Gastrocnemius medialis (tissue), 4 donors: ENCODE results near the gene CFAP53. TPM values are rescaled to one million over a fixed set of nuclear protein-coding genes. Genes with fewer than 3 reads are reported as not detected.

Source experiments
- ATAC-seq, 2 donors: fragments of 150-250 bp; one replicate each; pipeline ENCODE4 v1.9.1; 2016
- DNase-seq, 2 donors: peaks; one replicate each; pipeline ENCODE4 v3.0.0-alpha.2; 2019
- H3K27ac ChIP-seq, 4 donors: fragments of 200-600 bp; sonication (generic); 1 replicate in 1 of 4; 2 replicates in 3 of 4; pipeline ENCODE4 v1.5.1; 2016 to 2018; ENCODE audit warnings: mild to moderate bottlenecking in 2 of 4, moderate library complexity in 1 of 4
- H3K27me3 ChIP-seq, 3 donors: fragments of 200-600 bp; sonication (generic) in 2 of 3; 1 replicate in 1 of 3; 2 replicates in 2 of 3; pipeline versions ENCODE4 v1.5.1 to v1.6.0; 2016 to 2019; ENCODE audit warnings: mild to moderate bottlenecking in 1 of 3, moderate library complexity in 1 of 3
- H3K36me3 ChIP-seq, 2 donors: fragments of 200-600 bp; sonication (generic) in 1 of 2; one replicate each; pipeline ENCODE4 v1.5.1; 2017 to 2018
- H3K4me1 ChIP-seq, 2 donors: fragments of 200-600 bp; sonication (generic) in 1 of 2; one replicate each; pipeline ENCODE4 v1.5.1; 2016 to 2017; ENCODE audit warnings: mild to moderate bottlenecking in 2 of 2
- H3K4me3 ChIP-seq, 4 donors: fragments of 200-600 bp; sonication (generic) in 3 of 4; 1 replicate in 1 of 4; 2 replicates in 3 of 4; pipeline ENCODE4 v1.5.1; 2016 to 2019; ENCODE audit warnings: mild to moderate bottlenecking in 2 of 4
- H3K9me3 ChIP-seq, 3 donors: fragments of 200-600 bp; sonication (generic) in 2 of 3; 1 replicate in 1 of 3; 2 replicates in 2 of 3; pipeline ENCODE4 v1.5.1; 2016 to 2019
- POLR2A ChIP-seq, 2 donors: fragments of 450-650 bp; IDR thresholded peaks; one replicate each; pipeline ENCODE4 v1.6.1; 2017; ENCODE audit warnings: antibody characterized with exemption in 2 of 2, mild to moderate bottlenecking in 2 of 2, moderate library complexity in 2 of 2
- in situ Hi-C, 4 donors: fragments of 200-750 bp; cut with MboI; loops; one replicate each; pipeline versions ENCODE4 v1.15.0 to v1.8.0; 2017; ENCODE audit warnings: low sequenced_read_pairs in 4 of 4
- intact Hi-C: fragments of 100-400 bp; cut with DNase I; formaldehyde crosslinking; loops from one replicate; pipeline ENCODE4 v1.15.1; 2023; ENCODE audit warnings: low total_unique reads
- total RNA-seq, 4 donors: library from RNA; depleted of rRNA; stranded (reverse); fragments of >200 nt; gene quantifications; one replicate each; pipeline versions ENCODE4 v1.1.0 to v1.2.3, GENCODE V29; 2016
- TF ChIP-seq, protein P1 (sequence below), 5 experiments: fragments of 450-650 bp in 3 of 5; fragments of 200-600 bp in 2 of 5; sonication (generic) in 2 of 5; IDR thresholded peaks in 4 of 5; conservative IDR thresholded peaks in 1 of 5; 1 replicate in 4 of 5; 2 replicates in 1 of 5; pipeline ENCODE4 v1.5.1; 2016 to 2019; ENCODE audit warnings: antibody characterized with exemption in 5 of 5, mild to moderate bottlenecking in 3 of 5, moderate library complexity in 3 of 5

Gene CFAP53
- total RNA-seq, 4 donors from 2014 or later = 1.3 to 1.4 (median 1.4) TPM; not detected in 1

DNA sequence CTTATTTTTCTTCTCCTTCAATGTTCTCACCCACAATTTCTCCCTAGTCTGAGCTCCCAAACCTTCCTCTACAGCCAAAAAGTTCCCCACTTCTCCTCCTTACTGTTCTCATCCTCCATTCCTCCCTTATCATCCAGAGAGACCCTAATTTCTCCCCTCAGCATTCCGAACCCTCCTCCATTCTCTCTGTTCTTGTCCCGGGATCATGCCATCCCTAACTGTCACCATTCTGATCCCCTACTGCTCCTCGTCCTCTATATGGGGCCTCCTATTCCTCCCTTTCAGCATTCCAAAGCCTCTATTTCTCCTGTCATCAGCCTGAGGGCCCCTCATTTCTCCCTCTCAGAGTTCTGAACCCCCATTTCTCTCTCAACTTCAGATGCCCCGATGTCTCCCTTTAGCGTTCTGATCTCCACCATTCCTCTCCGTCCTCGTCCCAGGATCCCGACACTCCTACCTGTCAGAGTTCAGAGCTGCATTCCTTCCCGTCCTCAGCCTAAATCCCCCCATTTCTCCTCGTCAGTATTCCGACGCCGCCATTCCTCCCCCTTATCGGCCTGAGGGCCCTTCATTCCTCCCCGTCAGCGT lies 14.5 kb upstream of the CFAP53 start:
- H3K9me3 ChIP-seq = no peaks in the 10 kb centered on the region
- TF ChIP-seq, protein P1, sequence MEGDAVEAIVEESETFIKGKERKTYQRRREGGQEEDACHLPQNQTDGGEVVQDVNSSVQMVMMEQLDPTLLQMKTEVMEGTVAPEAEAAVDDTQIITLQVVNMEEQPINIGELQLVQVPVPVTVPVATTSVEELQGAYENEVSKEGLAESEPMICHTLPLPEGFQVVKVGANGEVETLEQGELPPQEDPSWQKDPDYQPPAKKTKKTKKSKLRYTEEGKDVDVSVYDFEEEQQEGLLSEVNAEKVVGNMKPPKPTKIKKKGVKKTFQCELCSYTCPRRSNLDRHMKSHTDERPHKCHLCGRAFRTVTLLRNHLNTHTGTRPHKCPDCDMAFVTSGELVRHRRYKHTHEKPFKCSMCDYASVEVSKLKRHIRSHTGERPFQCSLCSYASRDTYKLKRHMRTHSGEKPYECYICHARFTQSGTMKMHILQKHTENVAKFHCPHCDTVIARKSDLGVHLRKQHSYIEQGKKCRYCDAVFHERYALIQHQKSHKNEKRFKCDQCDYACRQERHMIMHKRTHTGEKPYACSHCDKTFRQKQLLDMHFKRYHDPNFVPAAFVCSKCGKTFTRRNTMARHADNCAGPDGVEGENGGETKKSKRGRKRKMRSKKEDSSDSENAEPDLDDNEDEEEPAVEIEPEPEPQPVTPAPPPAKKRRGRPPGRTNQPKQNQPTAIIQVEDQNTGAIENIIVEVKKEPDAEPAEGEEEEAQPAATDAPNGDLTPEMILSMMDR (IDR thresholded peaks at IDR 0.05 in 4 of 5, conservative IDR thresholded peaks at IDR 0.05 in 1 of 5) = no peak
- no peak for TF ChIP-seq POLR2A (IDR thresholded peaks at IDR 0.05)
- peaks cover 18 to 24% of the 10 kb centered on the region in 2 donors for H3K4me1 ChIP-seq
- H3K4me3 ChIP-seq = peak overlapping the region; percentile 74 to 99 (median 90)
- no peaks in the 10 kb centered on the region for H3K27me3 ChIP-seq
- no peak for ATAC-seq
- in situ Hi-C loops = loop anchor here in 3 of 4 donors (25.0 kb wide), 4 partner anchors 468 to 906 kb away; partner anchors contain the start of genes C18orf32 (in 3 of the 3), RPL17 (in 3 of the 3), ACAA2 (in 2 of the 3) and SMAD4 (in 2 of the 3)
- intact Hi-C loops = loop anchor here (2.0 to 10.0 kb wide), 6 partner anchors 28 to 1736 kb away; partner anchors contain the start of genes ACAA2, MEX3C, RPL17 and SKA1
- DNase-seq = no peak
- H3K27ac ChIP-seq = peak overlapping the region; percentile 88 to 95 (median 92)
- H3K36me3 ChIP-seq = peaks cover 0 to 54% of the 10 kb centered on the region in 2 donors

DNA sequence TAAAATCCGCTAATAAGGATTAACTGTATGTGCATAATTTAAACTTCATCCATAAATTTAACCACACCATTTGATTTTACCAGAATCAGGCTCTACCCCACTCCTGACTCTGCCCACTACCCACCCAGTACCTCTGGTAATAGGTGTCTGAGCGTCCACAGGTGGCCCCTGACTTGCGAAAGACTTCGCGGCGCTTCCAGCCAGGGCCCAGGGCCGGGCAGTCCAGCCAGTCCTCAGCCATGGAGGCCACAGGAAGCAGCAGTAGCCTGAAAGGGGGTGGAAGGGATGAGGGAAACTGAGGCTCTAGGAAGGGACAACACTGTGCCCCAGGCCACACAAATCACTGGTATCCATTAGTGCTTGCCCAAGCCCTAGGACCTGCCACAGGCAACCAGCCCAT lies 13.5 kb upstream of the CFAP53 start:
- no peaks in the 10 kb centered on the region for H3K9me3 ChIP-seq
- H3K4me1 ChIP-seq = peaks cover 18 to 24% of the 10 kb centered on the region in 2 donors
- peak overlapping the region in 2 of 4 donors; percentile 74 to 99 for H3K4me3 ChIP-seq
- intact Hi-C loops = loop anchor here (2.0 to 10.0 kb wide), 6 partner anchors 29 to 1735 kb away; partner anchors contain the start of genes ACAA2, MEX3C, RPL17 and SKA1
- TF ChIP-seq POLR2A (IDR thresholded peaks at IDR 0.05) = no peak
- TF ChIP-seq, protein P1 (IDR thresholded peaks at IDR 0.05 in 4 of 5, conservative IDR thresholded peaks at IDR 0.05 in 1 of 5) = no peak
- H3K36me3 ChIP-seq = peaks cover 0 to 59% of the 10 kb centered on the region in 2 donors
- H3K27ac ChIP-seq = peak overlapping the region in 1 of 4 donors; percentile 95
- ATAC-seq (no peak), DNase-seq (no peak)
- H3K27me3 ChIP-seq = no peaks in the 10 kb centered on the region
- in situ Hi-C loops = loop anchor here in 3 of 4 donors (25.0 kb wide), 4 partner anchors 467 to 908 kb away; partner anchors contain the start of genes C18orf32 (in 3 of the 3), RPL17 (in 3 of the 3), ACAA2 (in 2 of the 3) and SMAD4 (in 2 of the 3)

DNA sequence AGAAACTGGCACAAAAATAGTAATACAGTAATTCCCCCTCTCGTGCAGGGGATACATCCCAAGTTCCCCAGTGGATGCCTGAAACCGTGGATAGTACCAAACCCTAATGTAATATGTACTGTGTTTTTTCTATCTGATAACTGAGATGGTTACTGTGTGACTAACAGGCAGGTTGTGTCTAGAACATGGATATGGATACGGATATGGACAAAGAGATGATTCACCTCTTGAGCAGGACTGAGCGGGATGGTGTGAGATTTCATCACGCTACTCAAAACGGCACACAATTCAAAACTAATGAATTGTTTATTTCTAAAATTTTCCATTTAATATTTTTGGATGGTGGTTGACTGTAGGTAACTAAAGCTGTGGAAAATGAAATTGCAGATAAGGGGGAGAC lies 11.6 kb upstream of the CFAP53 start:
- DNase-seq = no peak
- peaks cover 0 to 61% of the 10 kb centered on the region in 2 donors for H3K36me3 ChIP-seq
- ATAC-seq = no peak
- in situ Hi-C loops (loop anchor here in 3 of 4 donors (25.0 kb wide), 4 partner anchors 466 to 909 kb away; partner anchors contain the start of genes C18orf32 (in 3 of the 3), RPL17 (in 3 of the 3), ACAA2 (in 2 of the 3) and SMAD4 (in 2 of the 3)), intact Hi-C loops (no loop called here)
- no peak overlapping the region for H3K27ac ChIP-seq
- H3K9me3 ChIP-seq = no peaks in the 10 kb centered on the region
- no peaks in the 10 kb centered on the region for H3K27me3 ChIP-seq
- H3K4me1 ChIP-seq = peaks cover 18 to 24% of the 10 kb centered on the region in 2 donors
- no peak overlapping the region for H3K4me3 ChIP-seq
- no peak for TF ChIP-seq POLR2A (IDR thresholded peaks at IDR 0.05)
- TF ChIP-seq, protein P1 (IDR thresholded peaks at IDR 0.05 in 4 of 5, conservative IDR thresholded peaks at IDR 0.05 in 1 of 5) = no peak

DNA sequence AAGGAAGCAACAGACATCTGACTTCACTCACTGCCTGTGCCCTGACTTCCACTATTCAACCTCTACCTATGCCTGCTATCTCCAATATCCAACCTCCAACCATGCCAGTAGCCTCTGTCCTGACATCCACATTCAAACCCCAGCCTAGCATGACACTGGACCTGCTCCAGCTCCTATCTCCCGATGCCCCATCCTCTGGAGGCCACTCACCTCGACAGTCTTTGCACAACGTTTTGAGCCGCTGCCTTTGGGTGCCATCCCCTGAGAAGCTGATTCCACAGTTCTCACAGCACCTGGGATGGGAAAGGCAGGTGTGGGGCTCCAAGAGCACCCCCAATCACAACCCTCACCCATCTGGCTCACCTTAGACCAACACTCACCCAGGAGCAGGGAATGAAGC lies 10.2 kb upstream of the CFAP53 start:
- Histone ChIP-seq H3K27me3 (no peaks in the 10 kb centered on the region), H3K9me3 (no peaks in the 10 kb centered on the region), H3K4me1 (peaks cover 12 to 18% of the 10 kb centered on the region in 2 donors), H3K27ac (no peak overlapping the region), H3K36me3 (peaks cover 0 to 68% of the 10 kb centered on the region in 2 donors), H3K4me3 (no peak overlapping the region)
- intact Hi-C loops (no loop called here), in situ Hi-C loops (loop anchor here in 3 of 4 donors (25.0 kb wide), 4 partner anchors 464 to 911 kb away; partner anchors contain the start of genes C18orf32 (in 3 of the 3), RPL17 (in 3 of the 3), ACAA2 (in 2 of the 3) and SMAD4 (in 2 of the 3))
- no peak for ATAC-seq
- no peak for TF ChIP-seq POLR2A (IDR thresholded peaks at IDR 0.05)
- TF ChIP-seq, protein P1 (IDR thresholded peaks at IDR 0.05 in 4 of 5, conservative IDR thresholded peaks at IDR 0.05 in 1 of 5) = no peak
- no peak for DNase-seq
